GM19239 (cell line): Measurements from ENCODE around the gene STRIP1.
"Not testable (repeated sequence)": the region's sequence is repeated elsewhere in the genome, so short reads cannot be mapped to it uniquely, and the experiment has no call there.

Experiments
- DNase-seq: peaks from one replicate; pipeline ENCODE4 v3.0.0; 2011; ENCODE audit warnings: low spot score; ENCODE audit not compliant: insufficient read length
- FAIRE-seq: peaks from 2 replicates; lab custom pipeline; 2011; peaks lifted over from hg19 to GRCh38; lab: Jason Lieb, UNC

Gene STRIP1

DNA sequence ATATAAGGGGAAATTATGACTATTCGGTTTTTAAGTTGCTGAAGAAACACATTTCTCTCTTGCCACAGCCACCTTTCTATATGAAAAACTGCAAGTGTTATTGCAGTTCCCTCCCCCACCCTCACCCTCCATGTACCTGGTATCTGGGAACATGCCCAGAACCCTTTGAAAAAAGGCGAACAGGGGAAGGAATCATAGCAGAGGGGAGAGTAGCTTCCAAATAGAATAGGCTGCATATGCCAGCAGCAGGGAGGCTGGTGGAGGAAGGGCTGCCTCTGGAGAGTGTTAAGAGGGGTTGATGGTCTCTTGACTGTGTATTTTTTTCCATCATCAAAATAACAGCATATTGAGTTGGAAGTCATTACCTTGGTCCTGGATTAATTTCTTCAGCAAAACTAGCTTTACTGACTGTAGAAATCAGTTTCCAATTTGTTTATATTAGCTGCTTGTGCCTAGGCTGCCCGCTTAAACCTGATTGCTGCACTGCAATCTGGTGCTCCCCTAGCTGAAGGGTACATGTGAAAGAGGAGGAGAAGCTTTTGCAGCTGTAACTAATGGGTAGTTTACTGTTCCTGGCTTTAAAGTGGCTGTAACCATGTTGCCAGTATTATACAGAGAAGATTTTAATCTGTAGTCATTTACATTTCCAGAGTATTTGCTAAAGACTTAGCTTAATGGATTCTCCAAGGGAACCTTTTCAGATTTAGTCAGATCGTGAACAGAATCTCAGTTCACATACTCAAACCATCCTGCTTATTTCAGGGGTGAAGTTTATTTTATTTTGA lies 27.2 kb upstream of the STRIP1 start:
- FAIRE-seq = no peak

DNA sequence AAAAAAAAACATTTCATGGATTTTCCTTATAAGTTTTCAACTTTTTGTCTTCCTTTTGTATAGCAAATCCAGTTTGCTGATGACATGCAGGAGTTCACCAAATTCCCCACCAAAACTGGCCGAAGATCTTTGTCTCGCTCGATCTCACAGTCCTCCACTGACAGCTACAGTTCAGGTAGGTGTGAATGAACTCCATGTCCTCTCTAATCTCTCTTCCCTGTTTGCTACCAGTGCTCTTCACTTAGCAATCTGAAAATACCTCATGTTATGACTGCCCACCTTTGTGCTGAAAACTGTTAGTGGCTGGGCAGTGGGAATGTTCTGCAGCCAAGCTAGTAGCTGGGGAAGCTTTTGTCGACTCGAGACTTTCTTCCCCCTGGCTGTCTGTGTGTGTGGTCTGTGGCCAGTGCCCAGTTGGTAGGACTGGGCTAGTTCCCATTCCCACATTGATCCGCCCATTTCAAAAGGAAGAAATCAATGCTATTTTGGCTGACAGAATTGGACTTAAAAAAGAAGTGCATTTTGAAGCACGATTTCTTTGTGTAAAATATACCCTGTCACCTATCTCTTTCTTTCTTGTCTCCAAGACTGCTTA lies 25.4 kb upstream of the STRIP1 start:
- FAIRE-seq = no peak
- no peak for DNase-seq

More for the DNA sequence above, 27.2 kb upstream of the STRIP1 start:
- DNase-seq = no peak

GRCh38 chr1:110011527-110012041 lies 22.8 kb upstream of the STRIP1 start:
- DNase-seq = peak; percentile 66
- peak; percentile 97 for FAIRE-seq

GRCh38 chr1:110012100-110012780 lies 22.2 kb upstream of the STRIP1 start:
- DNase-seq (peak; percentile 41), FAIRE-seq (peak; percentile 63)

DNA sequence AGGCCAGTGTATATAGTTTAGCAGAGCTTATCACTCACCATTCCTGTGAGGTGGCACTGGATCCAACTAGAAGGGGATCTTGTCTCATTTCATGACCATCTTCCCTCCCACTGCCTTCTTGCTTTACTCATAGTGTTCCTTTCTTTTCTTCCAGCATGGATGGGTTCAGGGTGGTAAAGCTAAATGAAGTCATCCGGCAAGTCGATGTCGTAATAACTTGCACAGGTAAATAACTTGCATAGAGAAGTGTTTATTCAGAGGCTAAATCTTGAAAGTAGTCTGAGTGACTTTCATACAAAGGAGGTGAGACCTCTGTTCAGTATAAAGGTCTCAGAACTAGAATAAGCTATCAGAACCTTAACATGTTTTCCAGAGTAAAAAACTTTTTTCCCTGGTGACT lies 16.6 kb upstream of the STRIP1 start:
- no peak for FAIRE-seq

DNA sequence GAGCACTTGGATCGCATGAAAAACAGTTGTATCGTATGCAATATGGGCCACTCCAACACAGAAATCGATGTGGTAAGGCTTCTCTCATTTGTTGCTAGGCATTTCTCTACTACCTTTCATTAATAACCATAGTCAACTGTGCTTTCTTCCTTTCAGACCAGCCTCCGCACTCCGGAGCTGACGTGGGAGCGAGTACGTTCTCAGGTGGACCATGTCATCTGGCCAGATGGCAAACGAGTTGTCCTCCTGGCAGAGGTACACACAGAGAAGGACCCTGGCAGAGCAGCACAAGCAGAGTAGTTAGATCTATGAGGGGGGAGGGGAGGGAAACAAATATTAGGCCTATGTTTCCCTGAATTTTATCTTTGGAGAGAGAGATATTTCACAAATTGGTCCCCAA lies 16.0 kb upstream of the STRIP1 start:
- no peak for FAIRE-seq

More for the DNA sequence above, 16.6 kb upstream of the STRIP1 start:
- no peak for DNase-seq

DNA sequence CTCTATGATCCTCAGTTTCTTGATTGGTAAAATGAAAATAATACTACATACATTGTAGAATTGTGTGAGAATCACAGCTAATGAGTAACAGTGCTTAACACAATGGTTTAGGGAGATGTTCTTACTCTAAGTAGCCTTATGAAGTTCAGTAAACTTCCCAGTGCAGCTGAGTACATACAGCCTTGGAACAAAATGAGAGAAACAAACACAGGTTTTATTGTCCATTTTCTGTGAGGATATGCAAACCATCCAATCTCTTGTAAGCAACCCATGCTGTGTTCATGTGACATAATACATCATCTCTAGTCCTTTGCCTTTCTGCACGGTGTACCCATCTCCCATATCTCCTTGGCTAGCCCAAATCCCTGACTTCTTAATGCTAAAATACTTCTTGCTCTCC lies 14.7 kb upstream of the STRIP1 start:
- FAIRE-seq (no peak), DNase-seq (no peak)

More for the DNA sequence above, 16.0 kb upstream of the STRIP1 start:
- no peak for DNase-seq

DNA sequence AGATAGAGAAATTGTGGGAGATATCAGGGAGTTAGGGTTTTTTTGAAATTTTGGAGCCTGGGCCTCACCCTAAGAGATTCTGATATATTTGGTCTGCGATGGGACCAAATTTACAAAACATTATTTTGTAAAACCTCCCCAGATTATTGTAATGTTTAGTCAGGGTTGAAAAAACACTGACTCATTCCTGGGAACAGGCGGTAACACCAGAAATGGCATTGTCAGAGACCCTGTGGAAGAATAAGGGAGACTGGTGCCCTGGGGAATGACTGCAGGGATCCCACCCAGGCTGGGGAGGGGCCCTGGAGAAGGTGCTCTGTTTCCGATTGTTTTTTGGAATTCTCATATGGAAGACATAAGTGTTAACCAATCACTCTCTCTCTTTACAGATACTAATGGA lies 13.1 kb upstream of the STRIP1 start:
- FAIRE-seq (no peak), DNase-seq (no peak)

- DNase-seq = no peak
- no peak for FAIRE-seq
Observed at GRCh38 chr1:110024613-110025012, 9.8 kb upstream of the STRIP1 start.

DNA sequence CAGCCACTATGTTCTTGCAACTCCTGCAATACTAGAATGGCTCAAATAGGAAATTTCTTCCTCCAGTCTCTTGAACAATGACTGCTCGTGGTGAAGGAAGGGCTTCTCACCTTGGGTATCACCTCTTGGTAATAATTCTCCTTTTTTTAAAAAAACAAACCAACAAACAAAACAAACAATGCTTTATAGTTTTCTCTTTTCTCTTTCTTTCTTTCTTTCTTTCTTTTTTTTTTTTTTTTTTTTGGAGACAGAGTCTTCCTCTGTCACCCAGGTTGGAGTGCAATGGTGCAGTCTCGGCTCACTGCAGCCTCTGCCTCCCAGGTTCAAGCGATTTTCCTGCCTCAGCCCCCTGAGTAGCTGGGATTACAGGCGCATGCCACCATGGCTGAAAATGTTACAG lies 3.7 kb upstream of the STRIP1 start:
- not testable (repeated sequence) for FAIRE-seq, DNase-seq

DNA sequence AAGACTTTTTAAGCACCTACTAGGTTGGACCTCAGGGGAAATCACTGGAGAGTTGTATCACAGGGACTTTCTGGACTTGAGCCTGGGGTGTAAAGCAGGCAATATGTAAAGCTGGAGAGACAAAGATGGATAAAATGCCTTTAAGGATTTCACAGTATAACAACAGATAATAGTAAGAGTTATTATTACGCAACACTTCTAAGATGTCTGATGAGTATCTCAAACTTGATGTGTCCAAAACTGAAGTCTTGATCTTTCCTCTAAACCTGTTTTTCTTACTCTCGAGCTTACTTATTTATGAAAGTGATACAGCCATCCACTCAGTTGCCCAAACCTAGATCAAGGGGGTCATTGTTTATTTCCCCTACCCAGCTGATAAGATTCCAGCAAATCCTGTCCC lies 2.1 kb upstream of the STRIP1 start:
- no peak for FAIRE-seq

DNA sequence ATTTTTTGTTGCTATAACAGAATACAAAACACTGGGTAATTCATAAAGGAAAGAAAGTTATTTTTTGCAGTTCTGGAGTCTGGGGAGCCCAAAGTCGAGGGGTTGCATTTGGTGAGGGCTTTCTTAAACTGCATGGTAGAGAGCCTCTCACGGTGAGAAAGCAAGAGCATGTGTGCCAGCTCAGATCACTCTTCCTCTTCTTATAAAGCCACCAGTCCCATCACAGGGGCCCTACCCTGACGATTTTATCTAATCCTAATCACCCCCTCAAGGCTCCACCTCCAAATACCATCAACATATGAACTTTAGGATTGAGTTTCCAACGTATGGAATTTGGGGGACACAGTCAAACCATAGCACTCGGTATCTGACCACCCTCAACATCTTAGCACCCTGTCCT lies 1.0 kb upstream of the STRIP1 start:
- no peak for FAIRE-seq

More for the DNA sequence above, 2.1 kb upstream of the STRIP1 start:
- no peak for DNase-seq

GRCh38 chr1:110034040-110034450 lies 379 bp upstream of the STRIP1 start:
- FAIRE-seq (no peak), DNase-seq (no peak)

More for the DNA sequence above, 1.0 kb upstream of the STRIP1 start:
- DNase-seq = no peak

- no peak for FAIRE-seq
- DNase-seq = no peak
Observed at GRCh38 chr1:110035236-110035752, 870 bp downstream of the STRIP1 start.

- FAIRE-seq (no peak), DNase-seq (no peak)
Observed at GRCh38 chr1:110038271-110038670, 3.8 kb downstream of the STRIP1 start.

- FAIRE-seq (no peak), DNase-seq (no peak)
Observed at GRCh38 chr1:110039641-110040040, 5.2 kb downstream of the STRIP1 start.

GRCh38 chr1:110040548-110040947 lies 6.1 kb downstream of the STRIP1 start:
- DNase-seq (no peak), FAIRE-seq (no peak)

DNA sequence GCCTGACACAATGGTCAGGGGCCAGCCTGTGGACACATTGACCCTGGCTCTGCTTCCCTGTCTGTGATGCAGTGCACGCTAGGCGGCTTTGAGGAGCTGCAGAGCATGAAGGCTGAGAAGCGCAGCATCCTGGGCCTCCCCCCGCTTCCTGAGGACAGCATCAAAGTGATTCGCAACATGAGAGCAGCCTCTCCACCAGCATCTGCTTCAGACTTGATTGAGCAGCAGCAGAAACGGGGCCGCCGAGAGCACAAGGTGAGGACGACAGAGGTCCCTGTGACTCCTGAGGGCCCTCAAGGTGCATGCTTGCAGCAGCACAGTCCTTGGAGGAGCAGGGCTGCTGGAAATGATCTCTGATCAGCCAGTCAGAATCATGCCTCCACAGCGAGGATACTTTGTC lies 8.6 kb downstream of the STRIP1 start:
- no peak for FAIRE-seq

DNA sequence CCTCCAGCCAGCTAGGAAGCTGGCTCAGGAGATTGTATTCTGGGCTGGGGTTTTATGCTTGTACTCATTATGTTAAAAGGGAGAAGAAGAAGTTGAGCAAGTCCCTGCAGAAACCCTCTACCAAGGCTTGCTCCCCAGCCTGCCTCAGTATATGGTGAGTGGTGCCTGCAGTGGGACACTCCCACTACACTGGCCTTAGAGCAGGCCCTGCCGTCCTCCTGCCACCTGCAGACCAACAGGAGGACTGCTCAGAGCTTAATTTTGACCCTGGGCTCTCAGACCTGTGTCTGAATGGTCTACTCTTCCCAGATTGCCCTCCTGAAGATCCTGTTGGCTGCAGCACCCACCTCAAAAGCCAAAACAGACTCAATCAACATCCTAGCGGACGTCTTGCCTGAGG lies 13.0 kb downstream of the STRIP1 start:
- no peak for DNase-seq
- no peak for FAIRE-seq

More for the DNA sequence above, 8.6 kb downstream of the STRIP1 start:
- DNase-seq = no peak

DNA sequence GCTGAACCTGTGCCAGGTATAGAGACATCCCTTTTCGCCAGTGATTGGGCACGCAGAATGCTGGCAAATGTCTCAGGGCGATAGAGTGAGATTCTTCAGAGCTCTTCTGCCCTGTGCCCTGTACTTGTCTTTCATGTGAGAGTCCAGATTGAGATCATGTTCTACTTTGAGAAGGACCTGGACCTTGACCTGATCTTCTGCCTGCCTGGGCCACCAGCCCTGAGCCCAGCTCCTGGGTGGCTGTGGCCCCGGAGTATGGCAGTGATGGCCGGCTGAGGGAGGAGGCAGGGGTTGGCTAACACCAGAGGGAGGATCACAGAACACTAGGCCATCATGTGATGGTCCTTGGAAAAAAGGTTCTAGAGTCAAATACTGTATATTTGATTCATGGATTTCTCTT lies 13.8 kb downstream of the STRIP1 start:
- no peak for FAIRE-seq
- DNase-seq = no peak
